GM12878 (cell line): Measurements from ENCODE around the gene TVP23B. TPM values are rescaled to one million over a fixed set of nuclear protein-coding genes. Genes with fewer than 3 reads are reported as not detected.
"Not testable (repeated sequence)": the region's sequence is repeated elsewhere in the genome, so short reads cannot be mapped to it uniquely, and the experiment has no call there.

ENCODE experiments used
- ATAC-seq: fragments of 200-7000 bp; cut with Tn5 transposase; 3 replicates; pipeline ENCODE4 v1.9.1; 2020; ENCODE audit warnings: mild to moderate bottlenecking, moderate library complexity
- BruUV-seq: library from RNA; stranded (reverse); fragments of 400-500 nt; replicated peaks from 2 replicates; lab custom pipeline; 2021; lab: Mats Ljungman, UMichigan
- CTCF ChIA-PET: fragments of 300-600 bp; sonication (Branson Sonifier 250); formaldehyde crosslinking; extraction: SDS; loops from one replicate; lab custom pipeline; 2021; ENCODE audit warnings: inconsistent platforms; lab: Yijun Ruan, JAX
- POLR2A ChIA-PET: fragments of 350-600 bp; formaldehyde crosslinking; extraction: SDS; loops from one replicate; lab custom pipeline; 2021; ENCODE audit warnings: inconsistent platforms; lab: Charles Lee
- RAD21 ChIA-PET: fragments of 300-600 bp; sonication (Branson Sonifier 250); formaldehyde crosslinking; loops from one replicate; lab custom pipeline; 2023; ENCODE audit warnings: antibody characterized with exemption; ENCODE audit not compliant: unreplicated experiment; lab: Charles Lee
- SMC1A ChIA-PET: fragments of 300-600 bp; sonication (Branson Sonifier 250); formaldehyde crosslinking; loops from one replicate; lab custom pipeline; 2023; ENCODE audit not compliant: unreplicated experiment, uncharacterized antibody; lab: Charles Lee
- DNase-seq: peaks from one replicate; pipeline ENCODE4 v3.0.0-alpha.2; 2011; ENCODE audit warnings: low read depth, low spot score
- FAIRE-seq: peaks from 3 replicates; lab custom pipeline; 2011; peaks lifted over from hg19 to GRCh38; lab: Jason Lieb, UNC
- H2AFZ ChIP-seq: 2 replicates; pipeline ENCODE4 v1.6.0; 2011; ENCODE audit warnings: low read depth, low read length, control low read depth; ENCODE audit not compliant: control insufficient read depth
- H3K27ac ChIP-seq: 2 replicates; pipeline ENCODE4 v1.5.1; 2011; ENCODE audit warnings: control low read depth; ENCODE audit not compliant: control insufficient read depth, insufficient read depth
- H3K27me3 ChIP-seq, 2 experiments: replicated peaks in 1 of 2; 2 replicates each; pipeline versions ENCODE4 v1.6.0 to v1.6.1; 2011; ENCODE audit warnings: low read length in 1 of 2; ENCODE audit not compliant: control insufficient read depth in 2 of 2, insufficient read depth in 2 of 2
- H3K36me3 ChIP-seq, 2 experiments: 2 replicates each; pipeline ENCODE4 v1.5.1; 2011; ENCODE audit warnings: low read length in 1 of 2; ENCODE audit not compliant: control insufficient read depth in 2 of 2, insufficient read depth in 2 of 2
- H3K4me1 ChIP-seq: 2 replicates; pipeline ENCODE4 v1.6.1; 2011; ENCODE audit warnings: mild to moderate bottlenecking, low read length, moderate library complexity, mixed read lengths; ENCODE audit not compliant: control insufficient read depth, insufficient read depth
- H3K4me2 ChIP-seq: 2 replicates; pipeline ENCODE4 v1.6.0; 2011; ENCODE audit warnings: control low read depth; ENCODE audit not compliant: control insufficient read depth, insufficient read depth
- H3K4me3 ChIP-seq: fragments of 200-600 bp; sonication (generic); 2 replicates; pipeline ENCODE4 v1.5.1; 2016
- H3K79me2 ChIP-seq: 2 replicates; pipeline ENCODE4 v1.6.0; 2011; ENCODE audit warnings: low read length; ENCODE audit not compliant: control insufficient read depth, insufficient read depth
- H3K9ac ChIP-seq: 2 replicates; pipeline ENCODE4 v1.8.0; 2011; ENCODE audit warnings: low read length, control low read depth, mixed read lengths; ENCODE audit not compliant: control insufficient read depth, insufficient read depth
- H3K9me3 ChIP-seq: replicated peaks from 3 replicates; pipeline ENCODE4 v1.5.1; 2011; ENCODE audit warnings: mild to moderate bottlenecking, low read length; ENCODE audit not compliant: control insufficient read depth, insufficient read depth
- H4K20me1 ChIP-seq: 2 replicates; pipeline ENCODE4 v1.6.0; 2011; ENCODE audit not compliant: control insufficient read depth, insufficient read depth
- WGBS: methylation state at CpG from one replicate; pipeline ENCODE4 v1.1.6; 2016; ENCODE audit warnings: low lambda C conversion rate; ENCODE audit not compliant: insufficient replicate concordance, insufficient coverage; ENCODE audit errors: missing lambda C conversion rate; 5-methylcytosine and 5-hydroxymethylcytosine counted together
- in situ Hi-C: fragments of 300-500 bp; cut with MboI; formaldehyde crosslinking; loops from 9 replicates; pipeline ENCODE4 v1.14.3; 2018; ENCODE audit warnings: mixed read lengths
- intact Hi-C: fragments of 100-400 bp; cut with micrococcal nuclease; formaldehyde crosslinking; loops from one replicate; pipeline ENCODE4 v1.14.2; 2022; ENCODE audit not compliant: unreplicated experiment
- polyA plus RNA-seq, 11 experiments: library from polyadenylated mRNA; depleted of rRNA in 4 of 11; unstranded in 6 of 11; stranded (reverse) in 5 of 11; fragments of >200 nt; fragmentation: Nextera tagmentation in 4 of 11; fragmentation: Illumina TruSeq in 1 of 11; extraction: Ambion mirVana in 4 of 11; extraction: Trizol in 1 of 11; gene quantifications; 1 replicate in 1 of 11; 2 replicates in 10 of 11; pipeline versions ENCODE4 v1.2.1 to v1.2.3, GENCODE V29; 2011 to 2016; ENCODE audit warnings: inconsistent platforms in 2 of 11, missing spikeins in 2 of 11, low read depth in 1 of 11
- total RNA-seq, 4 experiments: library from RNA; depleted of rRNA in 3 of 4; stranded (reverse); fragments of >200 nt in 3 of 4; fragmentation: Illumina TruSeq in 1 of 4; extraction: Trizol in 1 of 4; gene quantifications; 2 replicates each; pipeline versions ENCODE4 v1.2.1 to v1.2.3, GENCODE V29; 2013 to 2021

The TVP23B gene
- total and polyA plus RNA-seq, 10 of the 15 experiments (the other 5 are each of a cell fraction or from before 2014, with no cell fraction given) = 21.5 to 105 (median 39.9) TPM

DNA sequence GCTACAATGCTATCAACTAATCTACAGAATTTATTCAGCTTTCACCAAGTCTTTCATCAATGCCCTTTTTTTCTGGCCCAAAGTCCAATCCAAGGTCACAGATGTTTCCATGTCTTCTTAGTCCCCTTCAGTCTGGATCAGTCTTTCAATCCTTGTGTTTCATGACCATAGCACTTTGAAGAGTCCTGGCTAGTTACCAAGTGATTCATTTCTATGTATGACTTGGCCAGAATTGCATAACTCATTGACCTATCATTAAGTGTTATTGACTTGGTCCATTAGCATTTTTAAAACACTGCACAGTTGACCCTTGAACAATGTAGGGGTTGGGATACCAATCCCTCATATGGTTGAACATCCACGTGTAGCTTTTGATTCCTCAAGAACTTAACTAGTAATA is 48.5 kb upstream of the TVP23B start:
- POLR2A ChIA-PET = not testable (repeated sequence)

DNA sequence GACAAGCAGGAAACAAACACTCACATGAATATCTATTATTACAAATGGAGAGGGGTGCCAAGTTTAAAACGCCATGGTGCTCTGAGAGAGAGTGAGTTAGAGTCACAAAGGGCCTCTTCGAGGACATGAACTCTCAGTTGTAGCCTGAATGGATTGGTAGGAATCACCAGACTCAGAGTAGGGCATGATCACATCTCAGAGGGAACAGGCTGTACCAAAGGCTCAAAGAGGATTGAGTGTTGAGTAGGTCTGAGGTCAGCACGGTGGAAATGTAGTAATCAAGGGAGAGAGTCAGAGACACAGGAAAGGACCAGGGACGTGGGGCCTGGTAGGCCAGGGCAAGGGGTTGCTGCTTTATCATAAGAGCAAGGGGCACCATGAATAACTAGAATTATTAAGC is 47.6 kb upstream of the TVP23B start:
- H3K4me3 ChIP-seq, H3K36me3 ChIP-seq, FAIRE-seq, H3K27me3 ChIP-seq, intact Hi-C loops, SMC1A ChIA-PET, H3K27ac ChIP-seq, H3K4me1 ChIP-seq, H3K79me2 ChIP-seq, H2AFZ ChIP-seq, H3K9me3 ChIP-seq, H3K4me2 ChIP-seq, RAD21 ChIA-PET, BruUV-seq, H3K9ac ChIP-seq, H4K20me1 ChIP-seq, DNase-seq, POLR2A ChIA-PET, in situ Hi-C loops, ATAC-seq, CTCF ChIA-PET: not testable (repeated sequence)
- WGBS = 53% methylated on average over 4 of the region's 4 CpGs

More for the DNA sequence above, 48.5 kb upstream of the TVP23B start:
- H3K9me3 ChIP-seq, H3K4me2 ChIP-seq, H3K9ac ChIP-seq, H3K27me3 ChIP-seq, H3K36me3 ChIP-seq, SMC1A ChIA-PET, intact Hi-C loops, H3K4me1 ChIP-seq, H4K20me1 ChIP-seq, CTCF ChIA-PET, H3K27ac ChIP-seq, ATAC-seq, BruUV-seq, H3K4me3 ChIP-seq, RAD21 ChIA-PET, H3K79me2 ChIP-seq, DNase-seq, in situ Hi-C loops, H2AFZ ChIP-seq: not testable (repeated sequence)
- FAIRE-seq = peak; percentile 76
- WGBS = 7% methylated on average over 1 of the region's 1 CpG

DNA sequence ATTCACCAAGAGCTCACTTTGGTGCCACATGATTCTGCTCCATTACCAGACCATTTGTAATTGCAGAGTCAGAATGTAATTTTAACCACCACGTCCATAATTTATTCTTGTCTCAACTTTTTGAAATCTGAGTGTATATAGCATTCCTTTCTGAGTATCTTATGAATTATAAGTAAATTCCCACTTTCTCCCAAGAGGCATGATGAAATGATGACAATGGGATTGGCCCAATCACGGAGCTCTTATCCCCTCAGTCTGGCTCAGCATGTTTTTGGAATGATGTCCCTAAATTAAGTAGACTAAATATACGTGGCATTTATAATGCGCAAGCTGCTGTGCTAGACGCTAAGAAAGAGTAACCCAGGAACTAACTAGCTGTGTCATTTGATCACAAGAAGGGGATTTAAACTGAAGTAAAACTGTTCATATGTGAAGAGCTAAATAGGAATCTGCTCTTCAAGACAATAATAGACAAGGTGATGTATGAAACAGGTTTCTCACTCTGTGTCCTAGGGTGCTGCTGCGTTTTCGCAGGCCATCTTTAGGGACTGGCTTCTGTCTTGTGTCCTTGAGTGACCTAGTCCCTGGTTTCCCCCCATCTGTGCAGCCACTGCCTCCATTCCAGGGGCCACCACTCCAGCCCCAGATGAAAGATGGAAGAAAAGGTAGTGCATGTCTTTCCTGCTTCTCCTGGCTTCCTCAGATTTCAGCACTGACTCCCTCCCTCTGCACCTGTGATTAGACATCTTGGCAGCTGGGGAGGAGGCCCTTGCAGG is 41.2 kb upstream of the TVP23B start:
- H2AFZ ChIP-seq, H3K27me3 ChIP-seq, H3K27ac ChIP-seq, FAIRE-seq, POLR2A ChIA-PET, SMC1A ChIA-PET, intact Hi-C loops, H3K4me3 ChIP-seq, in situ Hi-C loops, H3K36me3 ChIP-seq, H3K4me1 ChIP-seq, ATAC-seq, RAD21 ChIA-PET, CTCF ChIA-PET, H3K9me3 ChIP-seq, H4K20me1 ChIP-seq, BruUV-seq, H3K4me2 ChIP-seq, DNase-seq, H3K9ac ChIP-seq, H3K79me2 ChIP-seq: not testable (repeated sequence)
- 57% methylated on average over 7 of the region's 7 CpGs for WGBS

DNA sequence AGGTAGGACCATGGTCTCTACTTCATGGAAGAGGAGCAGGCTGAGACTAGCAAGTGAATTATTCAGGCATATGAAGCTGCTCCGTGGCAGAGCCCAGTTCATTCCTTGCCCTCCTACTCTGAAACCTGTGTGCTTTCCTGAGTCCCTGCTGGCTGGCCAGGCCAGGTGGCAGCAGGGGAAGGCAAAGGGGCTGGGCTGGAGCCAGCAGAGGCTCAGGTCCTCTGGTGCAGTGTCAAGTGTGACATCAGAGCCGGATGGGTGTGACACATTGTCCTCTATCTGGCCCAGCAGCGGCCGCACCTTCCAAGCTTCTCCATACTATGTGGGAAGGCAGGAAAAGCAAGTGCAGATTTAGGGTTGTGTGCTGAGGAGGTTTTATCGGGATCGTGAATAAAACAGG is 39.8 kb upstream of the TVP23B start:
- WGBS = 81% methylated on average over 4 of the region's 6 CpGs
- SMC1A ChIA-PET, RAD21 ChIA-PET, H4K20me1 ChIP-seq, DNase-seq, H2AFZ ChIP-seq, H3K9ac ChIP-seq, H3K79me2 ChIP-seq, ATAC-seq, H3K27ac ChIP-seq, intact Hi-C loops, H3K36me3 ChIP-seq, BruUV-seq, FAIRE-seq, H3K4me3 ChIP-seq, H3K4me1 ChIP-seq, H3K4me2 ChIP-seq, H3K27me3 ChIP-seq, in situ Hi-C loops, POLR2A ChIA-PET, H3K9me3 ChIP-seq, CTCF ChIA-PET: not testable (repeated sequence)
